GM21723 (cell line): ENCODE data around the gene ZNF732.
"Not testable (repeated sequence)": the region's sequence is repeated elsewhere in the genome, so short reads cannot be mapped to it uniquely, and the experiment has no call there.

Experiments
- ATAC-seq: cut with Tn5 transposase; IDR thresholded peaks from one replicate; pipeline ENCODE4 v1.9.1; 2021; ENCODE audit warnings: mild to moderate bottlenecking, moderate library complexity; ENCODE audit not compliant: unreplicated experiment

ZNF732 gene

DNA sequence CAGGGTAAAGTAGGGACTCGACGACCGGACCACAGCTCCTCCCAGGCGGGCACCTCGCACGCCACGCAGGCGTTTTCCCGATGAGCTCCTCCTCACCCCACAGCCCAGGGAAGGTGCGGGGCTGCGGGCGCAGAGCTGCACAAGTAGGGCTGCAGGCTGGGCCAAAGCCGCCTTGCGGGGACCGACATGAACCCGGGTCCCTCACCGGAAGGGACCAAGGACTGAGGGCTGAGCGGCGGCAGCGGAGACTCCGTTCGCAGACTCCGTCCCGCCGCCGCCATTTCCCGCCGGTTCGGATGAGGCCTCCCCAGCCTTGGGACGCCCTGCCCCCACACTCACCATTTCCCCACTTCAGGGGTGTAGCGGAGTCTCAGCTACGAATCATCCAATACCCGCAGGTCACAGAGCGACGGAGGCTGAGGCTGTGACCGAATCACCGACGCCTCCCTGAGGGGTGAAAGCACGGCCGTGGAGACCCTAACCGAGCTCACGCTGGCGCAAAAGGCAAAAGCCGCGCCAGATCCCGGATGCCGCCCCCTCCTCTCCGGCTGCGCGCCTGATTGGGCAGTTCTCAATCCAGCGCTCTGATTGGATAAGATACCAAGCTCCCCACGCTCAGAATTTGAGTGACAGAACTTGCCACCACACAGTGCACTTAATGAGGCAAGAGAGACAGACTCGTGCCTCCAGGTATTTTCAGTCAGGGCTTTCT, at the start of gene ZNF732:
TSS of gene ZNF732 (minus strand) at position 506 of the 712 bp plus-strand sequence. CDS start at position 342, 164 bp downstream.
- ATAC-seq: no peak

GRCh38 chr4:340011-340410, 34.7 kb upstream of the ZNF732 start:
- ATAC-seq: no peak

DNA sequence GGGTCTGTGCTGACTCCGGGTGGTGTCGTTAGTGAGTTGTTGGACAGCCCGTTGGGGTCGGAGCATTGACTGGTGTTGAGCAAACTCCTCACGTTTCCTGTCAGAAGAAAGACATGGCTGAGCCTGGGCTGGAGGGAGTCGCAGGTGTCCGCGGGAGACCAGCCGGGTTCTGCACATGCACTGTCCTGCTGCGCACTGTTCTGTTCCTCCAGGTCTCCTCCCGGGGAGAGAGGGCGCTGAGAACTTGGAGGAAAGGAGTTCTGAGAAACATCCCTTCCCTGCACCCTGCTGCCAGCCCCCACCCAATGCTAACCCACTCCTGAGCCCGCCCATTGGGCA, 33.5 kb upstream of the ZNF732 start:
- no peak for ATAC-seq

- ATAC-seq: peak; percentile 43
Measured at GRCh38 chr4:337932-338758, 32.9 kb upstream of the ZNF732 start.

DNA sequence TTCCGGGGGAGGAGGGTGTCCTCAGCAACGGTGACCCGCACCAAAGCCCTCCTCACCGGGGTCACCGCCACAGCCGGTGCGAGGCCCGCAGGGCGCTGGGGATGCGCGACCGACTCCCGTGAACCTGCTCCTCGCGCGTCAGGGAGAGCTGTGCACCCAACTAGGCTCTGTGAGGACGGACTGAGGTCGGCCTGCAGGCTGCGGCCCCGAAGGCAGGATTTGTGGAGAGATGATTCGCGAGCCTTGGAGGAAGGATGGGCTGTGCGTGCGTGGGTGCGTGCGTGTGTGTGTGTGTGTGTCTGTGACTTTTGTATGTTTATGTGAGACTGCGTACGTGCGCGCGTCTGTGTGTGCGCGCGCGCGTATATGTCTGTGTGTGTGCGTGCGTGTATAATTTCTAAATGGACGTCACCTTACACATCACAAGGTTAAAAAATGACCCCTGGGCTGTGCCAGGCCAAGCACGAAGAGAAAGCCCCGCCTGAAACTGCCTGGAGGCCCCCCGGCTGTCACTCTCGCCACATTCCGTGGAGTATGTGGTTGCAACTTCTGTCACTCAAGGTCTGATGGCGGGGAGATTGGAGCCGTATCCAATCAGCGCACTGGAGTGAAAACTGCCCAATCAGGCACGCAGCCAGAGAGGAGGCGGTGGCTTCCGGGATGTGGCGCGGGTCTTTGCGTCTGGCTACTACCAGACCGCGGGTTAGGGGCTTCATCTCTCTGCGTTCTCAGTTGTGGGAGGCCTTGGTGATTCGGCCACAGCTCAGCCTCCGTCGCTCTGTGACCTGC, 32.1 kb upstream of the ZNF732 start, which contains the start of gene ZNF141:
TSS of gene ZNF141 (plus strand) at position 672 of the 789 bp plus-strand sequence. CDS start 170 bp downstream, outside the sequence.
- ATAC-seq: peak; percentile 95

- ATAC-seq: peak; percentile 11
Measured at GRCh38 chr4:336893-337142, 31.5 kb upstream of the ZNF732 start.

DNA sequence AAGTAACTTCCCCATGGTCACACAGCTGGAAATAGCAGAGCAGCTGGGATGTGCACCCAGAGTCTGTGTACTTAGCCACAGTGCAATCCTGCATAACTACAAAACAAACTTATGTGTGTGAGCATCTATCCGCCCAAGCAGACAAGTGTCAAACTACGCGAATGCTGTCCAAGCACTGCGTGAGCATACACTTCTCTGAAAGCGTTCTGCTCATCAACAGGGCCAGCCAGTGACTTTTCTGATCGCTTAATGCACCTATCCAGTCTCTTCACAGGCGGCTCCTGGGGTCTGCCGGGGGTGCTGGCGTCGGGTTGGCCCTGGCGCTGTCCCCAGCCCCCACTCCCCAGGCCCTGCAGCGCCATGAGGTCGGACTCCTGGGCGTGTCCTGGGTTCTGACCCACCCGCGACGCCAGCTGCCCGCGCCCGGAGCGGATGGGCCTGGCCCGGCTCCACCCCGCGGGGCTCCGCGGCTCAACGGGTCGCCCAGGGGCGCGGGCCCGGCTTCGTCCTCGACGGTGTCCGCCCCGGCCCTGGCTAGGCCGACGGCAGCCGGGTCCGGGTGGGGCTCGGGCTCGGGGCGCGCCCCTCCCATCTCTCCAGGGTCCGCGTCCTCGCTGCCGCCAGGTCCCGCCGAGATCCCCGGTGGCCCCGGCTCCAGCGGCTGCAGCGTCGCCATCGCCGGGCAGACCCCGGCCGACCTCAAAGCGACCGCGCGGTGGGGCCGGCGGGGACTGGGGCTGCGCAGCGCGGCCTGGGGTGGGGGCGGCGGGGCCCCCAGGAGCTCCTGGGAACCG, 31.0 kb upstream of the ZNF732 start:
- peak; percentile 1 for ATAC-seq

DNA sequence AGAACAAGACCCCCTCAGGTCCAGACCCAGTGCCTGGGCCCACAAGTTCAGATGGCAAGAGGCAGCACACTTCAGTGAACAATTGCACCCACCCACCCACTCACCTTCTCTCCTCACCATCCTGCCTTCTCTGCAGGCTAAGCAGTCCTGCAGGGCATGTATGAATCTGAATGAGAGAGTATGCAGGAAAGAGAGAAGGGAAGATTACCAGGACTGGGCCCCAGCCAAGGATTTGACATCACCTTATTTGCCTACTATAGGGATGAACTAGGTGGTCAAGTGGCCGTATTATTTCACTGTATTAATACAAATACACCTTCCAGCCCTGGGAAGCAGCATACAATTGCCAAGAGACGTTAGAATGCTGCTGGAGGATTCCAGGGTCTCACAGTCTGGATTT, 30.2 kb upstream of the ZNF732 start:
- ATAC-seq: no peak

DNA sequence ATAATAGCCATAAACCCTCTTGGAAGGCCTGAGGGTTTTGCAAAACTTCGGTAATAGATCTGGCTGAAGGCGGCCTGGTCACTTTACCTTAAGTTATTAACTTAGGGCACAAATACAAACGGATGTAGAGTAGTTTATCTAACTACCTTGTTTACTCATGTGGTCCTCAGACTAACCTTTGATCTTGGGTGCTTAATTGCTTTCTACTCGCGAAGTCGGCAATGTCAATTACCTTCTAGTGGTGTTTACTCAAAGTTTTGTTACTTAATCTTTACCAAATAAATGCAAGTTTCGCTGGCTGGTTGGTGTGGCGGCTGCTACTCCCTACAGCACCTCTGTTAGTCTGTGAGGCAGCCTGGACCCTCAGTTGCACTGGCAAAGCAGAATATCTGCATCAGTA, 23.5 kb upstream of the ZNF732 start:
- no peak for ATAC-seq

DNA sequence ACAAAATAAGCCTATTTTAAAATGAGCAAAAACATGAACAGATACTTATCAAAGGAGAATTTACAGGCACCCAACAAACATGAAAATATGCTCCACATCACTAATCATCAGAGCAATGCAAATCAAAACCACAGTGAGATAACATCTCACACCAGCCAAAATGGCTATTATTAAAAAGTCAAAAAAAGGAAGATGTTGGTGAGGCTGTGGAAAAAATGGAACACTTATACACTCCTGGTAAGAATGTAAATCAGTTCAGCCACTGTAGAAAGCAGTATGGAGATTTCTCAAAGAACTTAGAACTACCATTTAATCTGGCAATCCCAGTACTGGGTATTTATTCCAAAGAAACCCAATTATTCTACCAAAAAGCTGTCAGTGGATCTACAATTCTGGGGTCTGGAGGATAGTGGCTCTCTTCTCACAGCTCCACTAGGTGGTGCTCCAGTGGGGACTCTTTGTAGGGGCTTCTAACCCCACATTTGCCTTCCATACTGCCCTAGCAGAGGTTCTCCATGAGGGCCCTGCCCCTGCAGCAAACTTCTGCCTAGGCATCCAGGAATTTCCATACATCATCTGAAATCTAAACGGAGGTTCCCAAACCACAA, 9.1 kb upstream of the ZNF732 start:
- no peak for ATAC-seq

- no peak for ATAC-seq
Measured at GRCh38 chr4:309807-310206, 4.5 kb upstream of the ZNF732 start.

- peak; percentile 72 for ATAC-seq
Measured at GRCh38 chr4:306551-306961, 1.3 kb upstream of the ZNF732 start.

- ATAC-seq: not testable (repeated sequence)
Measured at GRCh38 chr4:304516-304915, 758 bp downstream of the ZNF732 start.

DNA sequence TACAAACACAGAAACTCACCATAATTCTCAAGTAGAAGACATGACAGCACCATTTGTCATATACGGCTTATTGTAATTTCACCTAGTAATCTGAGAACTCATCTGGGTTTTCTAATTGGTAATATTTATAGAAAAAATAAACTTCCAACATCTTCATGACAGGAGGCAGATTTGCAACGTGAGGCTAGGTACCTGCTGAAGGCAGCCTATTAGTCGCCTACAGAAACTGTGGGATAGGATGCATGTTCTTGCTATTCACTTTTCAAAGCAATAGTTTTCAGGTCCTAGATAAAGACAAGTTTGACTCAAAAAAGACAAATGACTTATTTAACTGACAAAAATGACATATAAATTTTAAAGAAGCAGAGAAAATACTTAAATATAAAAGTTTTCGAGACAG, 2.9 kb downstream of the ZNF732 start:
- no peak for ATAC-seq

DNA sequence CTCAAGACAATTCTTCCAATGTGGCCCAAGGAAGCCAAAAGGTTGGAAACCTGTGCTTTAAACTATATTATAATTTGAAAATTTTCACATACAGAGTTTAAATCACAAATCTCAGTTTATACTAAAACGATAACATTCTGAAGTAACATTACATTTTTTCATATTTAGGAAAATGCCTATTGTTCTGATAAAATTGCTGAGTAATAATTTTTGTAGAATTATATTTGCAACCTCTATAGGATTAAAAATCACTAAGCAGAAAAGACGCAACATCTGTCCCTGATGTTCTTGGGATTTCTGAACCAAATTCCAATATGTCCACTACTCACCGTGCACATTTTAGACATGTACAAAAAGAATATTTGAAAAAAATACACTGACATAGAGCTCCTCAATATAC, 10.5 kb downstream of the ZNF732 start:
- no peak for ATAC-seq

DNA sequence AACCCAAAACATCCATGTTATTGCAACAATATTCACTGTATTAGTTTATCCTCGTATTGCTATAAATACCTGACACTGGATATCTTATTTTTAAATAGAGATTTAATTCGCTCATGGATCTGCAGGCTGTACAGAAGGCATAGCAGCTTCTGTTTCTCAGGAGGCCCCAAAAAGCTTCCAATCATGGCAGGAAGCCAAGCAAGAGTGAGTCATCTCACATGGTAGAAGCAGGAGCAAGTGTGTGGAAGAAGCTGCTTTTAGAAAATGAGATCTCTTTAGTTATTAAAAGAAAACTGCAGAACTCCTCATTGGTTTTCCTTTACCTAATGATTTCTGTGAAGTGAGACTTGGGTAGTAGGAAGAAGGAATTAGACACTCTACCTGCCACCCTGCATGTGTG, 16.4 kb downstream of the ZNF732 start:
- ATAC-seq: no peak

GRCh38 chr4:273309-274017, 31.8 kb downstream of the ZNF732 start:
- ATAC-seq: no peak

GRCh38 chr4:271492-272103, 33.7 kb downstream of the ZNF732 start:
- ATAC-seq: no peak

DNA sequence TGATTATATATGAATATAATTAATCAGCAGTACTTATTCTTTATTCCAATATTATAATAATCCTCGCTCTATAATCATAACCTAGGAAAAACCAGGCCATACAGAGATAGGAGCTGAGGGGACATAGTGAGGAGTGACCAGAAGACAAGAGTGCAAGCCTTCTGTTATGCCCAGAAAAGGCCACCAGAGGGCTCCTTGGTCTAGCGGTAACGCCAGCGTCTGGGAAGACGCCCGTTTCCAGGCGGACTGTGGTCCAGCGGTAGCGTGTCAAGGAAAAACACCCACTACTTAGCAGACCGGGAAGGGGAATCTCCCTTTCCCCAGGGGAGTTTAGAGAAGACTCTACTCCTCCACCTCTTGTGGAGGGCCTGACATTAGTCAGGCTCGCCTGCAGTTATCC, 46.0 kb downstream of the ZNF732 start:
- ATAC-seq: not testable (repeated sequence)
